ENCODE data around the gene NAT16. TPM values are rescaled to one million over a fixed set of nuclear protein-coding genes. Genes with fewer than 3 reads are reported as not detected.

Gene NAT16
- polyA plus RNA-seq, 1 donor from 2014 or later, result 4.5 TPM

DNA sequence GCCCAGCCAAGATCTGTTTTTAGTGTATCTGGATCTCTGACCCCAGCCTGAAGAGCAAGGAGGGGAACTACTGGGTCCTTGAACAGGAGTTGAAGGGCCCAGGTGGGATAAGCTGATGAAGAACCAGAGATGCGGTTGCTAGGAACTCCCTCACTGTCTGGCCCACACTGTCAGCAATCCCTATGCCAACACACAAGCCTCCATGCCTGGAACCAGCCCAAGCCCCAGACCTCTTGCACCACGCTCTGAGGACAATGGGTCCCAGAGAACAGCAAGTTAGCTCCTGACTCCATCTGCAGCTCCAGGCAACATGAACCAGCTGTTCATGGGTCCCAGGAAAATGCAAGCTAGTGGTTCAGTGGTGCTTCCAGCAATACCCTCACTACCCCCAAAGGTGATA lies 2.4 kb downstream of the NAT16 start:
- no peak overlapping the region for H3K27ac ChIP-seq (ENCODE audit: low read length)
- H3K36me3 ChIP-seq (ENCODE audit: insufficient read depth, low read length), result no peaks in the 10 kb centered on the region
- no peaks in the 10 kb centered on the region for H3K79me2 ChIP-seq (replicated peaks; ENCODE audit: insufficient read depth, low read length)
- no peaks in the 10 kb centered on the region for H3F3A ChIP-seq (ENCODE audit: insufficient read depth, low read length, poor library complexity, severe bottlenecking)
- peaks cover 58% of the 10 kb centered on the region for H3K27me3 ChIP-seq (ENCODE audit: insufficient read depth, low read depth, low read length)
- no peaks in the 10 kb centered on the region for H3K9me3 ChIP-seq (ENCODE audit: low read length)
- no peak overlapping the region for H3K4me2 ChIP-seq (ENCODE audit: low read length)
- no peak overlapping the region for H3K9ac ChIP-seq (ENCODE audit: low read length)
- no peak overlapping the region for H2AFZ ChIP-seq (ENCODE audit: low read depth, low read length)
- H4K20me1 ChIP-seq (ENCODE audit: insufficient read depth), result no peaks in the 10 kb centered on the region
- TF ChIP-seq EZH2 (IDR thresholded peaks at IDR 0.05; ENCODE audit: borderline replicate concordance, insufficient read depth, low read length, poor library complexity, severe bottlenecking), result no peak
- no peak overlapping the region for H3K4me3 ChIP-seq (ENCODE audit: low read length)
- no peaks in the 10 kb centered on the region for H3K9me2 ChIP-seq (ENCODE audit: insufficient read depth, low read length)

DNA sequence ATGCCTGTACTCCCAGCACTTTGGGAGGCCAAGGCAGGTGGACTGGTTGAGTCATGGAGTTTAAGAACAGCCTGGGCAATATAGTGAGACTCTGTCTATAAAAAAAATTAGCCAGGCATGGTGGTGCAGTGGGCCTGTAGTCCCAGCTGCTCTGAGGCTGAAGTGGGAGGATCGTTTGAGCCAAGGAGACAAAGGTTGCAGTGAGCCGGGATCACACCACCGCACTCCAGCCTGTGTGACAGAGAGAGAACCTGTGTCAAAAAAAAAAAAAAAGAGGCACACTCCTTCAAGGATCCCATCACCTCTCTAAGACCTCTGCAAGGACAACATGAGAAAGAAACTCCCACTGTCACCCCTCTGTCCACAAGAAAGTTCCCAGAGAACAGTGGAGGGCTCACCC lies 4.4 kb downstream of the NAT16 start:
- no peak overlapping the region for H3K9ac ChIP-seq (ENCODE audit: low read length)
- no peaks in the 10 kb centered on the region for H3K79me2 ChIP-seq (replicated peaks; ENCODE audit: insufficient read depth, low read length)
- H3F3A ChIP-seq (ENCODE audit: insufficient read depth, low read length, poor library complexity, severe bottlenecking), result no peaks in the 10 kb centered on the region
- no peaks in the 10 kb centered on the region for H3K36me3 ChIP-seq (ENCODE audit: insufficient read depth, low read length)
- H3K9me2 ChIP-seq (ENCODE audit: insufficient read depth, low read length), result no peaks in the 10 kb centered on the region
- H3K4me3 ChIP-seq (ENCODE audit: low read length), result no peak overlapping the region
- TF ChIP-seq TAF1 (IDR thresholded peaks at IDR 0.05; ENCODE audit: low read depth) (no peak), MXI1 (conservative IDR thresholded peaks at IDR 0.05; ENCODE audit: poor library complexity, severe bottlenecking) (no peak), EP300 (conservative IDR thresholded peaks at IDR 0.05; ENCODE audit: poor library complexity, severe bottlenecking) (no peak), RAD21 (conservative IDR thresholded peaks at IDR 0.05) (no peak), EZH2 (IDR thresholded peaks at IDR 0.05; ENCODE audit: borderline replicate concordance, insufficient read depth, low read length, poor library complexity, severe bottlenecking) (no peak), SMC3 (conservative IDR thresholded peaks at IDR 0.05; ENCODE audit: poor library complexity) (no peak), POLR2AphosphoS5 (IDR thresholded peaks at IDR 0.05) (no peak)
- TF ChIP-seq, protein P1, sequence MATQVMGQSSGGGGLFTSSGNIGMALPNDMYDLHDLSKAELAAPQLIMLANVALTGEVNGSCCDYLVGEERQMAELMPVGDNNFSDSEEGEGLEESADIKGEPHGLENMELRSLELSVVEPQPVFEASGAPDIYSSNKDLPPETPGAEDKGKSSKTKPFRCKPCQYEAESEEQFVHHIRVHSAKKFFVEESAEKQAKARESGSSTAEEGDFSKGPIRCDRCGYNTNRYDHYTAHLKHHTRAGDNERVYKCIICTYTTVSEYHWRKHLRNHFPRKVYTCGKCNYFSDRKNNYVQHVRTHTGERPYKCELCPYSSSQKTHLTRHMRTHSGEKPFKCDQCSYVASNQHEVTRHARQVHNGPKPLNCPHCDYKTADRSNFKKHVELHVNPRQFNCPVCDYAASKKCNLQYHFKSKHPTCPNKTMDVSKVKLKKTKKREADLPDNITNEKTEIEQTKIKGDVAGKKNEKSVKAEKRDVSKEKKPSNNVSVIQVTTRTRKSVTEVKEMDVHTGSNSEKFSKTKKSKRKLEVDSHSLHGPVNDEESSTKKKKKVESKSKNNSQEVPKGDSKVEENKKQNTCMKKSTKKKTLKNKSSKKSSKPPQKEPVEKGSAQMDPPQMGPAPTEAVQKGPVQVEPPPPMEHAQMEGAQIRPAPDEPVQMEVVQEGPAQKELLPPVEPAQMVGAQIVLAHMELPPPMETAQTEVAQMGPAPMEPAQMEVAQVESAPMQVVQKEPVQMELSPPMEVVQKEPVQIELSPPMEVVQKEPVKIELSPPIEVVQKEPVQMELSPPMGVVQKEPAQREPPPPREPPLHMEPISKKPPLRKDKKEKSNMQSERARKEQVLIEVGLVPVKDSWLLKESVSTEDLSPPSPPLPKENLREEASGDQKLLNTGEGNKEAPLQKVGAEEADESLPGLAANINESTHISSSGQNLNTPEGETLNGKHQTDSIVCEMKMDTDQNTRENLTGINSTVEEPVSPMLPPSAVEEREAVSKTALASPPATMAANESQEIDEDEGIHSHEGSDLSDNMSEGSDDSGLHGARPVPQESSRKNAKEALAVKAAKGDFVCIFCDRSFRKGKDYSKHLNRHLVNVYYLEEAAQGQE (IDR thresholded peaks at IDR 0.05; ENCODE audit: borderline replicate concordance), result no peak
- TF ChIP-seq, protein P2, sequence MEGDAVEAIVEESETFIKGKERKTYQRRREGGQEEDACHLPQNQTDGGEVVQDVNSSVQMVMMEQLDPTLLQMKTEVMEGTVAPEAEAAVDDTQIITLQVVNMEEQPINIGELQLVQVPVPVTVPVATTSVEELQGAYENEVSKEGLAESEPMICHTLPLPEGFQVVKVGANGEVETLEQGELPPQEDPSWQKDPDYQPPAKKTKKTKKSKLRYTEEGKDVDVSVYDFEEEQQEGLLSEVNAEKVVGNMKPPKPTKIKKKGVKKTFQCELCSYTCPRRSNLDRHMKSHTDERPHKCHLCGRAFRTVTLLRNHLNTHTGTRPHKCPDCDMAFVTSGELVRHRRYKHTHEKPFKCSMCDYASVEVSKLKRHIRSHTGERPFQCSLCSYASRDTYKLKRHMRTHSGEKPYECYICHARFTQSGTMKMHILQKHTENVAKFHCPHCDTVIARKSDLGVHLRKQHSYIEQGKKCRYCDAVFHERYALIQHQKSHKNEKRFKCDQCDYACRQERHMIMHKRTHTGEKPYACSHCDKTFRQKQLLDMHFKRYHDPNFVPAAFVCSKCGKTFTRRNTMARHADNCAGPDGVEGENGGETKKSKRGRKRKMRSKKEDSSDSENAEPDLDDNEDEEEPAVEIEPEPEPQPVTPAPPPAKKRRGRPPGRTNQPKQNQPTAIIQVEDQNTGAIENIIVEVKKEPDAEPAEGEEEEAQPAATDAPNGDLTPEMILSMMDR (IDR thresholded peaks at IDR 0.05; ENCODE audit: poor library complexity, severe bottlenecking), result no peak
- H3K27me3 ChIP-seq (ENCODE audit: insufficient read depth, low read depth, low read length), result peaks cover 71% of the 10 kb centered on the region
- H4K20me1 ChIP-seq (ENCODE audit: insufficient read depth), result no peaks in the 10 kb centered on the region
- H3K27ac ChIP-seq (ENCODE audit: low read length), result no peak overlapping the region
- no peak overlapping the region for H2AFZ ChIP-seq (ENCODE audit: low read depth, low read length)
- H3K9me3 ChIP-seq (ENCODE audit: low read length), result no peaks in the 10 kb centered on the region
- no peak overlapping the region for H3K4me2 ChIP-seq (ENCODE audit: low read length)
